DOHH2 (cell line): Measurements from ENCODE around the gene AMELX.

Experiments
- H3F3A ChIP-seq: fragments of 200-600 bp; sonication (generic), shearing (Covaris generic); 2 replicates; pipeline ENCODE4 v1.6.0; 2016; ENCODE audit warnings: antibody characterized with exemption, mild to moderate bottlenecking; ENCODE audit not compliant: control insufficient read depth, insufficient read depth
- H3K27ac ChIP-seq: fragments of 200-600 bp; sonication (generic); 2 replicates; pipeline ENCODE4 v1.5.1; 2014; ENCODE audit warnings: low read depth, mild to moderate bottlenecking, low read length, moderate library complexity
- H3K27me3 ChIP-seq: fragments of 200-600 bp; sonication (generic); 2 replicates; pipeline ENCODE4 v1.6.1; 2014; ENCODE audit warnings: mild to moderate bottlenecking, low read length, mixed read lengths; ENCODE audit not compliant: control insufficient read depth
- H3K36me3 ChIP-seq: fragments of 200-600 bp; sonication (generic); 2 replicates; pipeline ENCODE4 v1.6.1; 2014; ENCODE audit warnings: mild to moderate bottlenecking, low read length, moderate library complexity, mixed read lengths; ENCODE audit not compliant: control insufficient read depth
- H3K4me1 ChIP-seq: fragments of 200-600 bp; sonication (generic); 2 replicates; pipeline ENCODE4 v1.6.1; 2014; ENCODE audit warnings: mild to moderate bottlenecking, low read length, mixed read lengths; ENCODE audit not compliant: control insufficient read depth
- H3K4me2 ChIP-seq: fragments of 200-600 bp; sonication (generic); 2 replicates; pipeline ENCODE4 v1.6.0; 2014; ENCODE audit warnings: mild to moderate bottlenecking, low read length, moderate library complexity
- H3K4me3 ChIP-seq: fragments of 200-600 bp; sonication (generic); 2 replicates; pipeline ENCODE4 v1.5.1; 2014; ENCODE audit warnings: mild to moderate bottlenecking, low read length, mixed read lengths
- H3K79me2 ChIP-seq: fragments of 200-600 bp; sonication (generic); 2 replicates; pipeline ENCODE4 v1.6.1; 2014; ENCODE audit warnings: mild to moderate bottlenecking, low read length, mixed read lengths; ENCODE audit not compliant: control insufficient read depth
- H3K9me2 ChIP-seq: fragments of 200-600 bp; sonication (generic); replicated peaks from 2 replicates; pipeline ENCODE4 v1.6.1; 2014; ENCODE audit warnings: mild to moderate bottlenecking, low read length, mixed read lengths; ENCODE audit not compliant: control insufficient read depth
- H3K9me3 ChIP-seq: fragments of 200-600 bp; sonication (generic); 2 replicates; pipeline ENCODE4 v1.6.1; 2014; ENCODE audit warnings: antibody characterized with exemption, low read length, mixed read lengths; ENCODE audit not compliant: control insufficient read depth, insufficient read depth
- H4K20me1 ChIP-seq: fragments of 200-600 bp; sonication (generic); 2 replicates; pipeline ENCODE4 v1.6.0; 2014; ENCODE audit warnings: low read depth, mild to moderate bottlenecking, antibody characterized with exemption, low read length, moderate library complexity; ENCODE audit not compliant: control insufficient read depth, insufficient read depth
- CTCF ChIP-seq: fragments of 200-600 bp; sonication (generic); IDR thresholded peaks from one replicate; pipeline ENCODE4 v1.5.1; 2014; ENCODE audit warnings: antibody characterized with exemption, mild to moderate bottlenecking, low read depth, low read length; ENCODE audit not compliant: poor library complexity, severe bottlenecking
- EZH2phosphoT487 ChIP-seq: fragments of 200-600 bp; sonication (generic); IDR thresholded peaks from 2 replicates; pipeline ENCODE4 v1.6.1; 2017; ENCODE audit warnings: borderline replicate concordance, mild to moderate bottlenecking, antibody characterized with exemption, low read length, moderate library complexity, mixed read lengths

AMELX gene

GRCh38 chrX:11257290-11257689 is 35.9 kb upstream of the AMELX start:
- Histone ChIP-seq H3K4me2 (no peak overlapping the region), H3K4me3 (no peak overlapping the region), H3K36me3 (no peaks in the 10 kb centered on the region), H3F3A (no peaks in the 10 kb centered on the region), H3K27me3 (no peaks in the 10 kb centered on the region), H3K4me1 (peaks cover 15% of the 10 kb centered on the region), H3K9me3 (no peaks in the 10 kb centered on the region), H4K20me1 (no peaks in the 10 kb centered on the region), H3K79me2 (no peaks in the 10 kb centered on the region), H3K27ac (no peak overlapping the region), H3K9me2 (no peaks in the 10 kb centered on the region)
- no peak for TF ChIP-seq EZH2phosphoT487
- no peak for TF ChIP-seq CTCF

GRCh38 chrX:11257711-11258110 is 35.5 kb upstream of the AMELX start:
- no peaks in the 10 kb centered on the region for H3K9me2 ChIP-seq
- no peaks in the 10 kb centered on the region for H3K27me3 ChIP-seq
- H3K79me2 ChIP-seq, result no peaks in the 10 kb centered on the region
- no peaks in the 10 kb centered on the region for H3K9me3 ChIP-seq
- H3K4me3 ChIP-seq, result no peak overlapping the region
- no peaks in the 10 kb centered on the region for H3K36me3 ChIP-seq
- no peak overlapping the region for H3K27ac ChIP-seq
- H3K4me2 ChIP-seq, result no peak overlapping the region
- peaks cover 15% of the 10 kb centered on the region for H3K4me1 ChIP-seq
- no peaks in the 10 kb centered on the region for H3F3A ChIP-seq
- TF ChIP-seq EZH2phosphoT487, result no peak
- no peak for TF ChIP-seq CTCF
- H4K20me1 ChIP-seq, result no peaks in the 10 kb centered on the region

- Histone ChIP-seq H3K4me3 (no peak overlapping the region), H3K27me3 (no peaks in the 10 kb centered on the region), H3K9me2 (no peaks in the 10 kb centered on the region), H3K9me3 (no peaks in the 10 kb centered on the region), H3K27ac (no peak overlapping the region), H3K36me3 (no peaks in the 10 kb centered on the region), H3K4me2 (no peak overlapping the region), H4K20me1 (no peaks in the 10 kb centered on the region), H3F3A (no peaks in the 10 kb centered on the region), H3K79me2 (no peaks in the 10 kb centered on the region), H3K4me1 (peaks cover 11% of the 10 kb centered on the region)
- TF ChIP-seq EZH2phosphoT487 (no peak), CTCF (no peak)
Observed at GRCh38 chrX:11259437-11259836, 33.8 kb upstream of the AMELX start.

GRCh38 chrX:11261260-11261659 is 32.0 kb upstream of the AMELX start:
- H4K20me1 ChIP-seq, result no peaks in the 10 kb centered on the region
- H3K9me2 ChIP-seq, result no peaks in the 10 kb centered on the region
- no peaks in the 10 kb centered on the region for H3K79me2 ChIP-seq
- no peak overlapping the region for H3K27ac ChIP-seq
- no peak overlapping the region for H3K4me3 ChIP-seq
- TF ChIP-seq EZH2phosphoT487 (no peak), CTCF (no peak)
- no peaks in the 10 kb centered on the region for H3K36me3 ChIP-seq
- H3K4me1 ChIP-seq, result peaks cover 9% of the 10 kb centered on the region
- H3F3A ChIP-seq, result no peaks in the 10 kb centered on the region
- H3K27me3 ChIP-seq, result no peaks in the 10 kb centered on the region
- H3K4me2 ChIP-seq, result no peak overlapping the region
- no peaks in the 10 kb centered on the region for H3K9me3 ChIP-seq
